Fibroblast of skin of scalp (primary cell): ENCODE data around the gene CHMP2A. TPM values are rescaled to one million over a fixed set of nuclear protein-coding genes. Genes with fewer than 3 reads are reported as not detected.
"Not testable (repeated sequence)": the region's sequence is repeated elsewhere in the genome, so short reads cannot be mapped to it uniquely, and the experiment has no call there.

Experiments used
- DNase-seq: peaks from one replicate; pipeline ENCODE4 v3.0.0-alpha.2; 2013
- polyA plus RNA-seq, 2 experiments: library from polyadenylated mRNA; unstranded; fragments of 120-200 nt; gene quantifications; one replicate each; pipeline ENCODE4 v1.2.1, GENCODE V29; 2013; ENCODE audit not compliant: insufficient read length in 2 of 2

The CHMP2A gene
- polyA plus RNA-seq (2013, experiment 1 of 2; ENCODE audit: insufficient read length): 111 TPM
- 103 TPM for polyA plus RNA-seq (2013, experiment 2 of 2; ENCODE audit: insufficient read length)

DNA sequence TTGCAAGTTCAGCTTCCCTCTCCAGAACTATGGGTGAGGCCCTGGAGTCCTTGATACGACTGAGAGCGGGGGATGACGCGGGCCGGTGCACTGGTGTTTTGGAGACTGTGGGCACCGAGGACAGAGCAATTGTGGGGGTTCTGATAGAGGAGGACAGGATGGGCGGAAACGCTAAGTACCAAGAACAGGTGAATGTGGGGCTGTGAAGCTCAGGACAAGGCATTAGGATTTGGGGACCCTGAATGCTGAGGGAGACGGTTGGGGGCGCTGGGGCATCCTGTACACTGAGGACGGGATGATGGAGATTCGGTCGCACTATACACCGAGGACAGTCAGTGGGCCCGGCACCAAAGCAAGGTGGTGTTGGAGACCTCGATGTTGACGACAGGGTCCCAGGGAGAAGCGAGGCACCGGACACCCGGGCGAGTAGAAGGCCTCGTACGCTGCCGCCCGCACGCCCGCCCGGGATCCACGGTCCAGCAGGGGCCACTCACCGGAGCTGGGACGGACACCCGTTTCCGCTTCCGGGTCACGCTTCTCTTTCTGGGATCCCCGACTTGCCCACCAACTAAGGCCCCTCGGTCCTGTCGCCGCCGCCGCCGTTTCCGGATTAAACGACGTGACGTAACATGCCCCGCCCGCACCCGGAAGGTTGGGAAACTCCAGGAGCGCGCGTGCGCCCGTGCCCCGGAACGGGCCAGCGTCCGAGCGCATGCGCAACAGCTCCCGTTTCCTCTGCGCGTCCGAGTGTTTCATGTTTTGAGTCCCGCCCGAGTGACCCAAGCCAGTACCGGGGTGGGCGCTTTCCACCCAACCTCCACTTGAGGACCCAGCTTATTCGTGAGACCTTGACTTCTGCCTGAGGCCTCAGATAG is at the start of gene CHMP2A:
CHMP2A (minus strand) TSS at position 612 of the 875 bp plus-strand sequence. CDS start 893 bp downstream, outside the sequence.
- peak; percentile 98 for DNase-seq

DNA sequence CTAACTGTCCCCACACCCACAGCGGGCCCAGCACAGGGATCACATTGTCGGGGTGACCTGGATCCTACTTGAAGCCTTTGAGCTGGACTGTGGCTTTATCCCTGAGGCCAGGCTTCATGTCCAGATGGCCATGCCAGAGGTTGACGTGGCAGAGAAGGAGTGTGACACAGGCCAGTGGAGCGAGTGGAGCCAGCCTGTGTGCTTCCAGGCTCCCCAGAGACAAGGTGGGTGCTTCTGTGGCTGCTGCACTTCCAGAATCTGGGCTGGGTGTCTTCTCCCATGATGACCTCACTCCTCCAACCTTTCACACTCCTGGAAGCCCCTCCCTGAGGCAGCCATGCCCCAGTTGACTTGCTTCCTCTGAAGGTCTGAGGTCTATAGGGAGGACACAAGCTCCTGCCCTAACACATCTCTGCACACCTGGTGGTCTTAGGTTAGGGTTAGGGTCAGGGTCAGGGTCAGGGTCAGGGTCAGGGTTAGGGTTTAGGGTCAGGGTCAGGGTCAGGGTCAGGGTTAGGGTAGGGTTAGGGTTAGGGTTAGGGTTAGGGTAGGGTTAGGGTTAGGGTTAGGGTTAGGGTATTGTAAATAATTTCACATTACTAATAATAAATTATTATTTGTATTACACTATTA is 31.3 kb upstream of the CHMP2A start:
- DNase-seq: no peak

DNA sequence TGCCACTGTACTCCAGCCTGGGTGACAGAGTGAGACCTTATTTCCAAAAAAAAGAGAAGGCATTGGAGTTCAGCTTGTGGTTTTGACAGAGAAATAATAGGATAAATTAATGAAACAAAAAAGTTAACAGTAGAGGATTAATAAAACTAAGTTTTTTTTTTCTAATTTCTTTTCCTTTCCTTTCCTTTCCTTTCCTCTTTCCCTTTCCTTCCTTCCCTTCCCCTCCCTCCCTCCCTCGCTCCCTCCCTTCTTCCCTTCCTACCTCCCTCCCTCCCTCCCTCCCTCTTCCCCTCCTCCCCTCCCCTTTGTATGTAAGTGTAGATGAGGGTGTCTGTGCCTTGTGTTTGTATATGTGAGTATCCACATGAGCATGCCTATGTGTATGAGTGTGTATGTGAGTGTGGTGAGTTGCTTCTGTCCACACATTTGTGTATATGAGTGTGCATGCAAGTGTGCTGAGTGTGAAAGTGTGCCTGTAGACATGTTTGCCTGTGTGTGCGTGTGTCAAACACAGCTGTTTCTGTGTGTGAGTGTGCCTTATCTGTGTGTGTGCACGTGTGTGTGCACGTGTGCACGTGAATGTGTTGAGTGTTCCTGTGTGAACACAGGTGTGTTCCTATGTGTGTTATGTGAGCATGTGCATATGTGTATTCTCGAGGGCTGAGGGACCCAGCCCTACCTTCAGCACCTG is 30.7 kb upstream of the CHMP2A start:
- no peak for DNase-seq

DNA sequence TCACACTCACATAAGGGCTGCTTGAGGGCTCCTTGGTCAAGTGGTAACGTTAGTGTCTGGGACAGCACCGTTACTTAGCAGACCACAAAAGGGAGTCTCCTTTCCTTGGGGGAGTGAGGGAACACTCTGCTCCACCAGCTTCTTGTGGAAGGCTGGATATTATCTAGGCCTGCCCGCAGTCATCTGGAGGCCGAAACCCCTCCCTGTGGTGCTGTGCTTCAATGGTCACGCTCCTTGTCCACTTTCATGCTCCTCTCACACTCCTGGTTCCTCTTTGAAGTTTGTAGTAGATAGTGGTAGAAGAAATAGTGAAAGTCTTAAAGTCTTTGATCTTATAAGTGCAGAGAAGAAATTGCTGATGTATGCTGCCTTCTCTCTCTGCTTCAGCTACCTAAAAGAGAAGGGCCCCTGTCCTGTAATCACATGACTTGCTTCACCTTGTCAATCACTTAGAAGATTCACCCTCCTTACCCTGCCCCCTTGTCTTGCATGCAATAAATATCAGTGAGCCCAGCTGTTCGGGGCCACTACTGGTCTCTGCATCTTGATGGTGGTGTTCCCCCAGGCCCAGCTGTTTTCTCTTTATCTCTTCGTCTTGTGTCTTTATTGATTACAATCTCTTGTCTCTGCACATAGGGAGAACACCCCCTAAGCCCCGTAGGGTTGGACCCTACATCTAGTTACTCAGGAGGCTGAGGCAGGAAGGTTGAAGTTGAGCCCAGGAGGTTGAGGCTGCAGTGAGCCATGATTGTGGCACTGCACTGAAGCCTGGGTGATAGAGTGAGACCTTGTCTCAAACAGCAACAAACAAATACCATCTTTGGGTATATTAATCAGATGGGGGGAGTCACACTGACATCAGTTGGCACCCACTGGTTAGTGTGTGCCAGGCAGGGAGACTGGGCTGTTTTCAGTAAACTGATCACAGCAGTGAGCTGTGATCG is 29.9 kb upstream of the CHMP2A start:
- no peak for DNase-seq

DNA sequence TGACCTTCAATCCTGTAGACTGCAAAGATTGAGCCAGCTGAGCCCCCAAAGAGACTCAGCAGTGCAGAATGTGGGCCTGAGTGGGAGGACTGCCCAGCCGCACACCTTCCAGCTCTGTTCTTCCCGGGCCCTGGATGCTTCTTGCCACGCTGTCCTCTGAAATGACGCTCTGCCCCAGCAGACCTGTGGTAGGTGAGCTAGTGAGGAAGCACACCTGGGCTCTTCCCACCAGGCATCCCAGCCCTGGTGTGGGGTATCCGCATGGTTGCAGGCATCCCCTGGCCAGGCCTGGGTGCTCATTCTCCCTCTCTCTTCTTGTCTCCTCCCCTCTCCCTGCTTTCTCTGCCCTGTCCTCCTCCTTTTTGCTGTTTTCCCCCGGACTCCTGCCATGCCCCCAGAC is 28.1 kb upstream of the CHMP2A start:
- DNase-seq: no peak

DNA sequence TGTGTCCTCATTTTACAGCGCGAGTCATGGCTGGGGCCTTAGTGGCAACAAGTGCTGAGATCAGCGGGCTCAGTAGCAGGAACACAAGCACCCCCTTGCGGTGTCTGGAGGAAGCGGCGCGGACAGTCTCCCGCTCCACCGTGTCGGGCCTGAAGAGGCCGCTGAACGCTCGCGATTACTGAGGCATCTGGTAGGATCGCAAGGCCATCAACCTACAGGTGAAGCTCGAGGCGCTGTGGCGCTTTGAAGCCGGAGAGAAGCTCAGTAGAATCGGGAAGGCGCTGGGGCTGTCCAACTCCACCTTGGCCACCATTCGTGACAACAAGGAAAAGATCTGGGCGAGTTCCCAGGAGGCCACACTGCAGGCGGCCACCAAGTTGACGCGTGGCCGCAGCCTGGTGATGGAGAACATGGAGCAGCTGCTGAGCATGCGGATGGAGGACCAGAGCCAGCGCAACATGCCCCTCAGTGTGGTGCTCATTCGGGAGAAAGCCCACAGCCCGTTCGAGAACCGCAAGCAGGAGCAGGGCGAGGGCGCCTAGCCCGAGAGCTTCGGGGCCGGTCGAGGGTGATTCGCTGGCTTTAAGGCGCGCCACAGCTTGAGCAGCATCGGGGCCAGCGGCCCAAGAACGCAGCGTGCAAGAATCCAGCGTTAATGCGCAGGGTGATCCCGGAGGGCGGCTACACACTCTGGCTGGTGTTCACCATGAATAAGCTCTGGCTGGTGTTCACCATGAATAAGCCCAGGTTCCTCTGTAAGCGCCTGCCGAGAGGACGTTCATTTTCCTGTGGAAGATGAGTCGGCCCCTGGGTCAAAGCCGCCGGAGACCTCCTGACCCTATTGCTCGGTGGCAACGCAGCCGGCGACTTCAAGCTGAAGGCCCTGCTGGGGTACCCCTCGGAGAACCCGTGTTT is 26.6 kb upstream of the CHMP2A start:
- peak; percentile 86 for DNase-seq

DNA sequence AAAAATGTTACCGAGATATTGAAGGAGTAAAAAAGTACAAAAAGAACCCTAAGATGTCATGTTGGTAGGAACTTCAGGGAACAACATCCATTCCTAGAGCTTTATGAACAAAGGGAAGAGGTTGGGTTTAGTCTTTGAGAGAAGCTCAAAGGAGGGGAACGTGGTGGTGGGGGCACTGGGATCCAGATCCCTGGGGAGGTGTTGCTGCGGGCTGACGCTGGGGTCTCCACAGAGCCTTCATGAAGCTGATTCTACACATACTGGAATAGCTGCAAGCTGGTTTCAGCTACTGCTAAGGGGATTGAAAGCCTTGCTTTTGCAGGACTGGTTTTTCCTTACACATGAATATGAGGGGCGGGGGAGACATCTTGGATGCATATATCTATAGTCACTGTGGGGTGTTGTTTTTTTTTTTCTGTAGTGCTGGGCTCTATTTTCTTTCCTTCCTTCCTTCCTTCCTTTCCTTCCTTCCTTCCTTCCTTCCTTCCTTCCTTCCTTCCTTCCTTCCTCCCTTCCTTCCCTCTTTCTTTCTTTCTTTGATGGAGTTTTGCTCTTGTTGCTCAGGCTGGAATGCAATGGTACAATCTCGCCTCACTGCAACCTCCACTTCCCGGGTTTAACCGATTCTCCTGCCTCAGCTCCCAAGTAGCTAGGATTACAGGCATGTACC is 24.7 kb upstream of the CHMP2A start:
- no peak for DNase-seq

DNA sequence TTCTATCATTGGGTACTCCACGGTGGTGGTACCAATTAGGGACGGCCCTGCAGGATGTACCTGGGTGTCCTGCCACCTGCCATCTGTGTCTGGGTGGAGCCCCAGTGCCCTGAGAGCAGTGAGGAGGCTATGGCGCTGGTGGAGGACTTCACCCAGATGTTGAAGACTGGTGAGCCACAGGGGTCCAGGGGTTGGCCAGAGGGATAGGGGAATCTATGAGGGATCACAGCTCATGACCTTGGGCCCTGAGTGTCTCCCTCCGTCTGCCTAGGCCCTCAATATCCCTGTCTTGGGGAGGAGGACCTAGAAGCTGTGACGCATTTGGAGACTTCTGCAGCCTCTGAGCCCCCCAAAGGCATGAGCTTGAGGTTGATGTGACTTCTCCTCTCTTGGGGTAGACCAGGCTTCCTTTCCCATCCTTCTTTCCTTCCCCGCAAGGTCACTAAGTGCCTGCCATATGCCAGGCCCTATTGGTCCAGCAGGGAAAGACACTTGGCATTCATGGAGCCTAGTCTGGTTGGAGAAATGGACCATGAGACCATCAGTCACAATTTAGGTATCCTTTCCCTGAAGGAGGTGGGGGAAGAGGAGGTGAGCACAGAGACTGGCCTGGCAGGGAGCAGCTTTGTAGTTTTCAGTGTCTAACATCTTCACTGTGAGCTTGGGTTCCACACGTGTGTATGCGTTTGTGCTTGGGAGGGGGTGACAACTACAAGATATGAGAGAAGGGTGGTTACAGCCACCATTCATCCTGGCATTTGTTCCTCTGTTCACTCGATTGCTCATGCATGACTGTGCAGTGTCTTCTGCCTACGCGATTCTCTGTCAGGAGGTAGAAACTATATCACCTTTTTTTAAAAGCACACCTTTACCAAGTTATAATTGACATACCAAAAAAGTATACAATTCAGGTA is 23.4 kb upstream of the CHMP2A start:
- DNase-seq: no peak

DNA sequence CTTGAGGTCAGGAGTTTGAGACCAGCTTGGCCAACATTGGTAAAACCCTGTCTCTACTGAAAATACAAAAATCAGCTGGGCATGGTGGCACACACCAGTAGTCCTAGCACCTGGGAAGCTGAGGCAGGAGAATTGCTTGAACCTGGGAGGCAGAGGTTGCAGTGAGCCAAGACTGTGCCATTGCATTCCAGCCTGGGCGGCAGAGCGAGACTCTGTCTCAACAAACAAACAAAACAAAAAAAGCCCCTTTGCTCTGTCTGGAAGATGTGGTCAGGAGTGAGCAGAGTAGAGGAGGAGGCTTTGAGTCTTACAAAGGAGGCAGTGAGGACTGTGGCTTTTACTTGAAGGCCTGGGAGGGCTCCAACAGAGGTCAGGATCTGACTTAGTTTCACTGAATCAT is 22.7 kb upstream of the CHMP2A start:
- not testable (repeated sequence) for DNase-seq

DNA sequence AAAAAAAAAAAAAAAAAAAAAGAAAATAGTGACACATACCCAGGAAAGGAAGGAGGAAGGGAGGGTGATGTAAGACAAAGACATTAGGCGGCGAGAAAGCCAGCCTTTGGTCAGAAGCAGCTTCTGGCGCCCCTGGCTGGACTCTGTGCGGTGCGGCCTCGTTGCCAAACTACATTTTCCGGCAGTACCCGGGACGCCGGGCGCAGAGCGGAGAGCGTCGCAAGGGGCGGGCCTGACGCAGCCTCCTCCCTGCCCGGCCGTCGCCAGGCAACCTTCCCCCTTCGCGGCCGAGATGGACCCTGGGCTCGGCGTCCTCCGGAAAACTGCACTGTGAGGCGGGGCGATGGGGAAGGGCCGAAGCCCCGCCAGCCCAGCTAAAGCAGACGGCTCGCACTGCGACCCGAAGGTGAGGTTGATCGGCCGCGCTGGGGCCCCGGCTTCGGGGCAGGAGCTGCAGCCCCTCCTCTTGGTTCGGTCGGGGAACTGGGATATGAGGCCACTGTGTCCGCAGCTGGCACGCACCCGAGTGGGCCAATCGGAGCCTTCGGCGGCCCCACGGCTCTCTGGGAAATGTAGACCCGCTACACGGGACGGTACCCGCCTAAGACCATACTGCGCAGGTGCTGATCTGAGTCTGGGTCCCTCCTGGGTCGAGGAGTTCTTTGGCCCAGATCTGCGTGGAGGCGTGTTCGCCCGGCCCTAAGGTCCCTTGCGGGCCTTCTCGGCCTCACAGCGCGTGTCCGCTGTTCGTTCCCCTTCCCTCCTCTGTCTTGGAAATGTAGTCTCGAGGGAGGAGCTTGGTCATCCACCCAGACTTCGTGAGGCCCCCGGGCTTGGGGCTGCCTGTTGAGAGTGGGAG is 20.5 kb upstream of the CHMP2A start:
- DNase-seq: peak; percentile 94

DNA sequence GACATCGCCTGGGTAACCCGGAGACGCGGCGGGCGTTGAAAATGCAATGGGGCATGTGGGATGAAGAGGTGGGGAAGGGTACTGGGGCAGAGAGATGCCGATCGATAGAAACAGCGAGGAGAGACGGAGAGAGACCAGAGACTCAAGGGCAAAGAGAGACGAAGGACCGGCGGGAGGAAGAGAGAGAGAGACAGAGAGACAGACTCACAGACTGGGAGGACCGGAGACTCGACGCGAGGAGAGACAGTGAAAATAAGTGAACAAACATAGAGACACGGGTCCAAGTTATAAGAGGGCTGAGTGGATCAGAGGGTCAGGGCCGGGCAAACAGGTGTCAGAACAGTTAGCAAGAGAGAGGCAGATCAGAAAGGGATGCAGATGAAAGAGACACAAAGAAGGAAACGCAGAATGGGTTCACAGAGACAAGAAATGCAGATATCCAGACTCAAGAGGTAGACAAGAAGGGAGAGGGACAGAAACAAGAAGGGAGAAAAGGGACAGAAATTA is 18.8 kb upstream of the CHMP2A start:
- no peak for DNase-seq

DNA sequence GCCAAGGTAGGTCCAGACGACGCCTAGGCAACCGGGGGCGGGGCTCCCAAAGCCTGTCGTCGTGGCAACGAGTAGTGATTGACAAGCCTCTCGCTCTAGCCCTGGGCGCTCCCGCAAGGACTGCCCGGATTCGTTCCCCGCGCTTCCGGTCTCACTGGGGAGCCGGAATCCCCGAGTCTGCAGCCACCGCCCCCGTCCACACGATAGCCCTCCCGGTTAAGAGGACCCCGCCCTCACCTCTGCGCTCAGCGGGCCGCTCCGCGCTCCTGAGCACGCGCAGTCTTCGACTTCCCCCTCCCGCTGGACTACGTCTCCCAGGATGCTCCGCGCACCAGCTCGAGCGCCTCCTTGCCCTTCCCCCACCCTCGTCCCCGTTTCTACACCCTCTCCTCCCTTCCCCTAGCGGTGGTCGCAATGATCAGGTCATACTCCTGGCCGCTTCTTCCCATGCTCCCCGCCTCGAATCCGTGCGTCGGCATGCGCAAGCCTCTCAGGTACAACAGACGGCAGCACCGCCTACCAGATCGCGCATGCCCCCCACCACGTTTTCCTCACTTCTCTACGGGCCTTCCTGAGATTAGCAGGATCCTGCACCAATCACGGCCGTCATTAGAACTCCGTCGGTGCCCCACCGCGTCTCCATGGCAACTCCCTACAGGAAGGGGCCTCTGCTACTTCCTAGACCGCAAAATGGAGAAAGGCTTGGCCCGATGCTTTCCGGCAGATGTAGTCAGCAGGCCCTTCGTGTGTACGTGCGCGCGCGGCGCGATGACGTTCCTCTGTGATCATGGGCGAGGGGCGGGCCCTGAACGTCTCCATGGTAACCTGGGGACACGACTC is 18.1 kb upstream of the CHMP2A start, which contains the start of gene MZF1:
MZF1 (minus strand) TSS at position 518 of the 840 bp plus-strand sequence. CDS start 1,946 bp downstream, outside the sequence.
- DNase-seq: peak; percentile 100

DNA sequence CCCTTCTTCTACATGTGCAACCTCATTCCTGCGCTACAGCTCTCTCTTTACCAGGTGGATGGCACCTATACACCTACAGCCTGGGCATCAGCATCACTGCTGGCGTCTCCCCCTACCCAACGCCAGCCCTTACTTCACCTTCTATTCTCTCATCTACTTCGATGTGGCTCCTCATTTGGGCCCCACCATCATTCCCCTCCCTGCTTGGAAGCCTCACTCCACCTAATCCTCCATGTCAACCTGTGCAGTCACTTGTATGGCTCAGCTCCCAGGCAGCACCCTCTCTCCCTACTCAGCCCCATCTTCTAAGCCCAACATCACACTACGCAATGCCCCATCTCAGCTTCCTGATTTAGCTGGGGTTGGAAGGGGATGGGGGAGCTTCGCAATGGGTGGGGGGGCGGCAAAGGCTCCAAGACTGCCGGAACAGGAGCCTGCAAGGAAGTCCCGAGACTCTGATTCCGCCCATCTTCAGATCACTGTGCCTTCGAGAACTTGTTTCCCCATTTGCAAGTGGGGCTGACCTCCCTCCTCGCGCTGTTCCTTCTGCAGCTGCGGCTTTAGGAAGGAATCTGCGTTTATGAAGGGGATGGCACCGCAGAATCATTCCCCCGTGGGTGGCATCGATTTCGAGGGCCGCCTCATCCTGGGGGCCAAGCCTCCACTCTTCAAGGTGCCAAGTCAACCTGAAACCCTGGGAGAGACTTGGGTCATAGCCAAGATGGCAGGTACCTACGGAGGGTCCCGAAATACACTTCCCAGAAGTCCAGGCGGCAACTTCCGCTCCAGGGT is 17.3 kb upstream of the CHMP2A start:
- no peak for DNase-seq

DNA sequence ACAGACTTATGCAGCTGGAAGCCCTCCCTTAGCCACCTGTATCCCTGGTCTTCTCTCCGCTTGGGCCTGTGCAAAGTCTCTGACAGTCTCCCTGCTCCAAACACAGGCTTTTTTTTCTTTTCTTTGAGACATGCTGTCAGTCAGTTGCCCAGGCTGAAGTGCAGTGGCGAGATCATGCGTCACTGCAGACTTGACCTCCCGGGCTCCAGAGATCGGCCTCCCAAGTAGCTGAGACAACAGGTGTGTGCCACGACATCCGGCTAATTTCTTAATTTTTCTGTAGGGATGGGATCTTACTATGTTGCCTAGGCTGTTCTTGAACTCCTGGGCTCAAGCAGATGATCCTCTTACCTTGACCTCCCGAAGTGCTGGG is 16.7 kb upstream of the CHMP2A start:
- DNase-seq: no peak

DNA sequence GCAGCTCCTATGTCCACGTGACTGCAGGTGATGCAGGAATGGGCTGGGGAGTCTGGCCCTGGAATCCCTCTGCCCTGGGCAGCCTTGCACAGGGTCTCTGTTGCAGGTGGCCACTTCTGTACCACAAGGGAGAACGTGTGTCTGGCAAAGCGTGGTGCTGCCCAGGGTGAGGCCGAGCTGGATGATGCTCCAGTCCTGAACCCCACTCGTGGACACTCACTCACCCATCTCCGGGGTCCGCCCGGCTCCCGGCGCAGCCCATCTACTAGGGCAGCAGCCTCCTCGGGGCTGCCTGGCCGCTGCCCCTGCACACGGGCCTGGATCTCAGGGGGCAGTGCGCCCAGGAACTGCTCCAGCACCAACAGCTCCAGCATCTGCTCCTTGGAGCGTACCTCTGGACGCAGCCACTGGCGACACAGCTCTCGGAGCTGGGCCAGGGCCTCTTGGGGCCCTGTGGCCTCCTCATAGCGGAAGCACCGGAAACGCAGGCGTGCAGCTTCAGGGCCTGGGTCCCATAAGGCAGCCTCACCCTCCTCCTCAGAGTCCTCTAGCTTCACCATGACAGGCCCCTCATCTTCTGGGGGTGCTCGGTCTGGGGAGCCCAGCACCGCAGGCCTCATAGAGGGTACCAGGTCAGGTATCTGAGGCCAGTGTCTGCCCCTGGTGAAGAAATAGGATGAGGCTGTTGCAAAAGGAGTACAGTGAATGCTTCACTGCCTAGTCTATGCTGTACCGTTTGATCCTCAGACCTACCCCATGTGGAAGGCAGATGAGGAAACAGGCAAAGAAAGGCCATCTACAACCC is 16.1 kb upstream of the CHMP2A start:
- DNase-seq: no peak
